GM08714 (cell line): ENCODE data around the gene MTHFS.

Experiments used
- H3K4me3 ChIP-seq: fragments of 200-500 bp; sonication (Bioruptor generic); 2 replicates; pipeline ENCODE4 v1.5.1; 2014; ENCODE audit warnings: mild to moderate bottlenecking, low read length, inconsistent platforms
- ZNF274 ChIP-seq: IDR thresholded peaks from 2 replicates; pipeline ENCODE4 v1.6.1; 2012; ENCODE audit warnings: mild to moderate bottlenecking, low read depth, low read length

Gene MTHFS

GRCh38 chr15:79826800-79827199 is 70.0 kb downstream of the MTHFS start:
- H3K4me3 ChIP-seq = no peak overlapping the region
- no peak for TF ChIP-seq ZNF274

- TF ChIP-seq ZNF274 = no peak
- H3K4me3 ChIP-seq = no peak overlapping the region
Observed at GRCh38 chr15:79824136-79824701, 72.6 kb downstream of the MTHFS start.

GRCh38 chr15:79820820-79821219 is 76.0 kb downstream of the MTHFS start:
- no peak overlapping the region for H3K4me3 ChIP-seq
- no peak for TF ChIP-seq ZNF274

GRCh38 chr15:79820176-79820575 is 76.6 kb downstream of the MTHFS start:
- no peak for TF ChIP-seq ZNF274
- H3K4me3 ChIP-seq = no peak overlapping the region

- no peak overlapping the region for H3K4me3 ChIP-seq
- no peak for TF ChIP-seq ZNF274
Observed at GRCh38 chr15:79816571-79816970, 80.2 kb downstream of the MTHFS start.

GRCh38 chr15:79815468-79815867 is 81.3 kb downstream of the MTHFS start:
- no peak for TF ChIP-seq ZNF274
- H3K4me3 ChIP-seq = no peak overlapping the region

- H3K4me3 ChIP-seq = no peak overlapping the region
- no peak for TF ChIP-seq ZNF274
Observed at GRCh38 chr15:79812541-79812940, 84.3 kb downstream of the MTHFS start.

- no peak for TF ChIP-seq ZNF274
- no peak overlapping the region for H3K4me3 ChIP-seq
Observed at GRCh38 chr15:79811406-79812405, 85.1 kb downstream of the MTHFS start.

- H3K4me3 ChIP-seq = no peak overlapping the region
- no peak for TF ChIP-seq ZNF274
Observed at GRCh38 chr15:79804838-79805237, 92.0 kb downstream of the MTHFS start.

GRCh38 chr15:79798311-79798710 is 98.5 kb downstream of the MTHFS start:
- TF ChIP-seq ZNF274 = no peak
- no peak overlapping the region for H3K4me3 ChIP-seq
